HG02759 (cell line): Measurements from ENCODE around the gene RNASEH2A.

Source experiments
- ATAC-seq: cut with Tn5 transposase; IDR thresholded peaks from one replicate; pipeline ENCODE4 v1.9.1; 2021; ENCODE audit warnings: mild to moderate bottlenecking, moderate library complexity; ENCODE audit not compliant: unreplicated experiment

The RNASEH2A gene

DNA sequence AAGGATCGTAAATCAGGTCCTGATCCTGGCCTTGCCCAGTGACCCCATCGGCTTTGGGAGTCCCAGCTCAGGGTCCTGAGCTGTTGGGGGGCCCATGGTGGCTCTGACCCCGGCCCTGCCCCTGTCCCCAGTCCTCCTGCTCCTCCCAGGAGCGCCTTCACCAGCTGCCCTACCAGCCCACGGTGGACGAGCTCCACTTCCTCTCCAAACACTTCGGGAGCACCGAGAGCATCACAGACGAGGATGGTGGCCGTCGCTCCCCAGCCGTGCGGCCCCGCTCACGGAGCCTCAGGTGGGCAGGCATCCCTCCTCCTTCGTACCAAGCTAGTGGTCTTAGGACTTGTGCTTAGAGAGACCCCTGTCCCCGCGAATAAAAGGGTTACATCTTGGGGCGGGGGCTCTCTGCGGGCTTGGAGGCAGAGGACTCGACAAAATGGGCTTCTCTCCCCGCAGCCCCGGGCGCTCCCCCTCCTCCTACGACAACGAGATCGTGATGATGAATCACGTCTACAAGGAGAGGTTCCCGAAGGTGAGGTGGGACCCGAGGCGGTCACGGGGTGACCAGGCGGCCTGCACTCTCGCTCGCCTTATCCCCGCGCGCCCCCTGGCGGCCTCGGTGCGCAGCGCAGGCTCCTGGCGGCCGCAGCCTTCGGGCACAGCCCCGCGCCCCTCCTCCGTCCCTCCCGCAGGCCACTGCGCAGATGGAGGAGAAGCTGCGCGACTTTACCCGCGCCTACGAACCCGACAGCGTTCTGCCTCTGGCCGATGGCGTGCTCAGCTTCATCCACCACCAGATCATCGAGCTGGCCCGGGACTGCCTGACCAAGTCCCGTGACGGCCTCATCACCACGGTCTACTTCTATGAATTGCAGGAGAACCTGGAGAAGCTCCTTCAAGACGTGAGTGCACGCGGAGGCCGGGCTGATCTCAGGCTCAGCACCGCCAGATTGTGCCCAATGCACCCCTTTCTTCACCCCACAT, 41.1 kb downstream of the RNASEH2A start:
- no peak for ATAC-seq

DNA sequence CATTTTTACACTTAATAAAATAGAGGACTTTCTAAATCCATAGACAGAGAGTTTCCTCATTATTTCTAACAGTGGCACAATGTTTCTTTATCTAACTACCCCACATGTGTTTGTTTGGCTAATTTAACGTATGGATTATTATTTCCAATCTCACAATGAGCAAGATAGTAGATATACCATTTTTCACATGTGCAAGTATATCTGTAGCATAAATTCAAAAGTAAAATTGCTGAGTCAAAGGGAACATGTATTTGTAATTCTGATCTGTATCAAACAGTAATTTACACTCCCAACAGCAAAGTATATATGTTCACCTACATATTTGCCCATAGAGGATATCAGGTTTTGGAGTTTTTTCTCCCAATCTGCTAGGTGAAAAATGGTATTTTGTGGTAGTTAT, 50.3 kb downstream of the RNASEH2A start:
- no peak for ATAC-seq

DNA sequence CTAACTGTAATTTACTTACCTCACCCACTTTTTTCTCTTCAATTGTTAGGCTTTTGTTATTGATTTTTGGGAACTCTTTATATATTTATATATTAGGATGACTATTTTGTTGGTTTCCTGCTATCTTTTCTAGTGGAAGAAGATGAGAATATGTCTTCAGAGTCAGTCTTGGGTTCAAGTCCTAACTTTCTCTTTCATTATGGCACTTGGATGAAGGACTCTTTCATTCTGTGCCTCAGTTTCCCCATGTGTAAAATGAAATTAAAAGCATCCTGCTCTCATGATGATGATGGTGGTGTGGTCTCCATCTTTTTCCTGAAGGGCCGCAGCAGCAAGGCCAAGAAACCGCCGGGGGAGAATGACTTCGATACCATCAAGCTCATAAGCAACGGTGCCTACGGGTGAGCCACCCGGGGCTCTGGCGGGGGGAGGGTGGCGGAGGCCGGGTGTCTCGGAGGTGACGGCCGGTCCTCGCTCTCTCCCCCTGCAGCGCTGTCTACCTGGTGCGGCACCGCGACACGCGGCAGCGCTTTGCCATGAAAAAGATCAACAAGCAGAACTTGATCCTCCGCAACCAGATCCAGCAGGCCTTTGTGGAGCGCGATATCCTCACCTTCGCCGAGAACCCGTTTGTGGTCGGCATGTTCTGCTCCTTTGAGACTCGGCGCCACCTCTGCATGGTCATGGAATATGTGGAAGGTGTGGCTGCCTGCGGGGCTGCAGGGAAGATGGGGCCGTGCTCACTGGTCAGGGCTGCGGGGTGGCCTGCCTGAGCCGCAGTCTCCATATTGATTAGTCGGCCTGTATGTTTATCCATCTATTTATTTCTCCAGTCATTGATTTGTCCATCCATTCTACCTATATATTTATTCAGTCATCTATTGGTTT, 51.9 kb downstream of the RNASEH2A start:
- no peak for ATAC-seq

DNA sequence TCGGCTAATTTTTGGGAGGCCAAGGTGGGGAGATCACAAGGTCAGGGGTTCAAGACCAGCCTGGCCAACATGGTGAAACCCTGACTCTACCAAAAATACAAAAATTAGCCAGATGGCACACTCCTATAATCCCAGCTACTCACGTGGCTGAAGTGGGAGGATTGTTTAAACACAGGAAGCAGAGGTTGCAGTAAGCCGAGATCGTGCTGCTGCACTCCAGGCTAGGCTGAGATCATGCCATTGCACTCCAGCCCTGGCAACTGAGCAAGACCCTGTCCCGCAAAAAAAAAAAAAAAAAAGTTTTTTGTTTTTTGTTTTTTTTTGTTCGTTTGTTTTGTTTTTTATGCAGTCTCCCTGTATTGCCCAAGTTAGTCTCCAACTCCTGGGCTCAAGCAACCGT, 53.2 kb downstream of the RNASEH2A start:
- ATAC-seq = no peak
